ENCODE results near the gene ATG9A.

Gene ATG9A

GRCh38 chr2:219175928-219176817, 53.3 kb downstream of the ATG9A start:
- H3K9ac ChIP-seq (ENCODE audit: low read depth, low read length) = peak overlapping the region; percentile 94
- H3K36me3 ChIP-seq (ENCODE audit: insufficient read depth, low read length) = no peaks in the 10 kb centered on the region
- peaks cover 10% of the 10 kb centered on the region; the same call in 1 of the 2 replicates for H3K4me1 ChIP-seq (ENCODE audit: insufficient read depth, low read length)
- no peaks in the 10 kb centered on the region for H3K9me3 ChIP-seq (ENCODE audit: control insufficient read depth, insufficient read depth, low read length)

- H3K4me1 ChIP-seq (ENCODE audit: insufficient read depth, low read length) = peaks cover 10% of the 10 kb centered on the region; the same call in 1 of the 2 replicates
- 0 out of 2 replicates have a peak overlapping the region, but pooled peaks have one; percentile 94 for H3K9ac ChIP-seq (ENCODE audit: low read depth, low read length)
- H3K36me3 ChIP-seq (ENCODE audit: insufficient read depth, low read length) = no peaks in the 10 kb centered on the region
- no peaks in the 10 kb centered on the region for H3K9me3 ChIP-seq (ENCODE audit: control insufficient read depth, insufficient read depth, low read length)
Measured at GRCh38 chr2:219175486-219175885, 54.0 kb downstream of the ATG9A start.

GRCh38 chr2:219174801-219175200, 54.6 kb downstream of the ATG9A start:
- no peak overlapping the region for H3K9ac ChIP-seq (ENCODE audit: low read depth, low read length)
- H3K4me1 ChIP-seq (ENCODE audit: insufficient read depth, low read length) = peaks cover 10% of the 10 kb centered on the region; the same call in 1 of the 2 replicates
- no peaks in the 10 kb centered on the region for H3K36me3 ChIP-seq (ENCODE audit: insufficient read depth, low read length)
- H3K9me3 ChIP-seq (ENCODE audit: control insufficient read depth, insufficient read depth, low read length) = no peaks in the 10 kb centered on the region

- H3K9me3 ChIP-seq (ENCODE audit: control insufficient read depth, insufficient read depth, low read length) = no peaks in the 10 kb centered on the region
- H3K36me3 ChIP-seq (ENCODE audit: insufficient read depth, low read length) = no peaks in the 10 kb centered on the region
- peaks cover 10% of the 10 kb centered on the region; the same call in 1 of the 2 replicates for H3K4me1 ChIP-seq (ENCODE audit: insufficient read depth, low read length)
- H3K9ac ChIP-seq (ENCODE audit: low read depth, low read length) = no peak overlapping the region
Measured at GRCh38 chr2:219174146-219174545, 55.3 kb downstream of the ATG9A start.

GRCh38 chr2:219173176-219173575, 56.3 kb downstream of the ATG9A start:
- H3K4me1 ChIP-seq (ENCODE audit: insufficient read depth, low read length) = peaks cover 10% of the 10 kb centered on the region; the same call in 1 of the 2 replicates
- no peak overlapping the region for H3K9ac ChIP-seq (ENCODE audit: low read depth, low read length)
- no peaks in the 10 kb centered on the region for H3K36me3 ChIP-seq (ENCODE audit: insufficient read depth, low read length)
- no peaks in the 10 kb centered on the region for H3K9me3 ChIP-seq (ENCODE audit: control insufficient read depth, insufficient read depth, low read length)

- H3K9ac ChIP-seq (ENCODE audit: low read depth, low read length) = no peak overlapping the region
- H3K9me3 ChIP-seq (ENCODE audit: control insufficient read depth, insufficient read depth, low read length) = no peaks in the 10 kb centered on the region
- H3K4me1 ChIP-seq (ENCODE audit: insufficient read depth, low read length) = peaks cover 10% of the 10 kb centered on the region; the same call in 1 of the 2 replicates
Measured at GRCh38 chr2:219172231-219173154, 56.9 kb downstream of the ATG9A start.

GRCh38 chr2:219171231-219171651, 58.2 kb downstream of the ATG9A start:
- Histone ChIP-seq H3K9me3 (ENCODE audit: control insufficient read depth, insufficient read depth, low read length) (no peaks in the 10 kb centered on the region), H3K36me3 (ENCODE audit: insufficient read depth, low read length) (no peaks in the 10 kb centered on the region), H3K4me1 (ENCODE audit: insufficient read depth, low read length) (peaks cover 10% of the 10 kb centered on the region; the same call in 1 of the 2 replicates), H3K9ac (ENCODE audit: low read depth, low read length) (no peak overlapping the region)

More at GRCh38 chr2:219172231-219173154, 56.9 kb downstream of the ATG9A start:
- H3K36me3 ChIP-seq (ENCODE audit: insufficient read depth, low read length) = no peaks in the 10 kb centered on the region

- Histone ChIP-seq H3K9me3 (ENCODE audit: control insufficient read depth, insufficient read depth, low read length) (no peaks in the 10 kb centered on the region), H3K36me3 (ENCODE audit: insufficient read depth, low read length) (no peaks in the 10 kb centered on the region), H3K9ac (ENCODE audit: low read depth, low read length) (no peak within 1 kb of the TSS), H3K4me1 (ENCODE audit: insufficient read depth, low read length) (peaks cover 4% of the 10 kb centered on the region; the same call in 1 of the 2 replicates)
Measured at GRCh38 chr2:219169930-219170654, 59.3 kb downstream of the ATG9A start, which contains the start of gene SLC23A3. Gene SLC23A3, minus strand, starts transcription at chr2:219170029. Its CDS starts 45 bp downstream, at chr2:219169984.

Data from ES-I3 (cell line).